ENCODE measurements around the gene PPARD. TPM values are rescaled to one million over a fixed set of nuclear protein-coding genes. Genes with fewer than 3 reads are reported as not detected.
"Not testable (repeated sequence)": the region's sequence is repeated elsewhere in the genome, so short reads cannot be mapped to it uniquely, and the experiment has no call there.

Gene PPARD
- total RNA-seq, 1 donor from 2014 or later = 27.0 TPM

- Mint-ChIP-seq H3K36me3 (ENCODE audit: low read depth) (peaks cover 2% of the 10 kb centered on the region), H3K9me3 (ENCODE audit: low read depth) (peaks cover 7% of the 10 kb centered on the region), H3K4me1 (ENCODE audit: low read depth) (peaks cover 24% of the 10 kb centered on the region), H3K4me3 (ENCODE audit: unreplicated experiment) (no peak overlapping the region), H3K27ac (ENCODE audit: unreplicated experiment) (no peak overlapping the region), H3K27me3 (ENCODE audit: low read depth) (no peaks in the 10 kb centered on the region)
- TF ChIP-seq, protein P1, sequence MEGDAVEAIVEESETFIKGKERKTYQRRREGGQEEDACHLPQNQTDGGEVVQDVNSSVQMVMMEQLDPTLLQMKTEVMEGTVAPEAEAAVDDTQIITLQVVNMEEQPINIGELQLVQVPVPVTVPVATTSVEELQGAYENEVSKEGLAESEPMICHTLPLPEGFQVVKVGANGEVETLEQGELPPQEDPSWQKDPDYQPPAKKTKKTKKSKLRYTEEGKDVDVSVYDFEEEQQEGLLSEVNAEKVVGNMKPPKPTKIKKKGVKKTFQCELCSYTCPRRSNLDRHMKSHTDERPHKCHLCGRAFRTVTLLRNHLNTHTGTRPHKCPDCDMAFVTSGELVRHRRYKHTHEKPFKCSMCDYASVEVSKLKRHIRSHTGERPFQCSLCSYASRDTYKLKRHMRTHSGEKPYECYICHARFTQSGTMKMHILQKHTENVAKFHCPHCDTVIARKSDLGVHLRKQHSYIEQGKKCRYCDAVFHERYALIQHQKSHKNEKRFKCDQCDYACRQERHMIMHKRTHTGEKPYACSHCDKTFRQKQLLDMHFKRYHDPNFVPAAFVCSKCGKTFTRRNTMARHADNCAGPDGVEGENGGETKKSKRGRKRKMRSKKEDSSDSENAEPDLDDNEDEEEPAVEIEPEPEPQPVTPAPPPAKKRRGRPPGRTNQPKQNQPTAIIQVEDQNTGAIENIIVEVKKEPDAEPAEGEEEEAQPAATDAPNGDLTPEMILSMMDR (IDR thresholded peaks at IDR 0.05) = no peak
- no peak for DNase-seq (ENCODE audit: low spot score)
Observed at GRCh38 chr6:35432291-35432690, 89.9 kb downstream of the PPARD start.

GRCh38 chr6:35432702-35433101 lies 90.3 kb downstream of the PPARD start:
- H3K27ac Mint-ChIP-seq (ENCODE audit: unreplicated experiment); H3K4me3 Mint-ChIP-seq (ENCODE audit: unreplicated experiment); H3K9me3 Mint-ChIP-seq (ENCODE audit: low read depth); H3K36me3 Mint-ChIP-seq (ENCODE audit: low read depth); H3K27me3 Mint-ChIP-seq (ENCODE audit: low read depth); DNase-seq (ENCODE audit: low spot score): not testable (repeated sequence)
- peaks cover 20% of the 10 kb centered on the region for H3K4me1 Mint-ChIP-seq (ENCODE audit: low read depth)

DNA sequence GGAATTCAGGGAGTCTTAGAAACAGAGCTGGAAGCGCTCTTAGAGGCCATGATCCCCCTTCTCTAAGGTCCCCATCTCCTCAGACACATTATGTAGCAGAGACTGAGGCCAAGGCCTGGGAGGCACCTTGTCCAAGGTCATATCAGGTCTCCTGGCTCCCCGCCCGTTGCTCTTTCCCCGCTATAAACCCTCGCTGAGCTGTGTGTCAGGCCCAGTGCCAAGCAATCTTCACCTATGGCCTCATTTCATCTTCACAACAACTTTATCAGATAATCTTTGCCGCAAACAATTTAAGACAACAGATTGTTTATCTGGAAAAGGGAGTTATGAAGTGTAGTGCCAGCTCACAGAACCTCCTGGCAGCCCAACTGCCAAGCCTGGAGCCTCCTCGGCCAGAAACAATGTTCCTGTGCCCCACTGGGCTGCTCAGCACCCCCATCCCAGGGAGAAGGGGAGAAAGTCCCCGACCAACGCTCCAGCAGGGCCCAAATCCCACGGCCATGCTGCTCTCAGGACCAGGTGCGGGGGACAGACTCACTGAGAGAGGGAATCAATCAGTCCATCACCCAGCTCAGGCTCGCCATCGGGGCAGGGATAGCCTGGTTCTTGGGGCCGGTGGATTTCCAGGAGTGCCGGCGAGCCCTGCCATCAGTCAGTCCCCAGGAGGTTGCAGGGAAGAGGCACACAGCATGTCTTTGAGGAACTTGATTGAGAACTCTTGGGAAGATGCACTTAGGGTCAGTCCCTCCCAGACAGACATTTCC lies 92.9 kb downstream of the PPARD start:
- Mint-ChIP-seq H3K36me3 (ENCODE audit: low read depth) (no peaks in the 10 kb centered on the region), H3K27ac (ENCODE audit: unreplicated experiment) (no peak overlapping the region), H3K9me3 (ENCODE audit: low read depth) (no peaks in the 10 kb centered on the region), H3K4me1 (ENCODE audit: low read depth) (no peaks in the 10 kb centered on the region), H3K4me3 (ENCODE audit: unreplicated experiment) (no peak overlapping the region), H3K27me3 (ENCODE audit: low read depth) (no peaks in the 10 kb centered on the region)
- no peak for DNase-seq (ENCODE audit: low spot score)
- TF ChIP-seq, protein P1 (IDR thresholded peaks at IDR 0.05) = no peak

- Mint-ChIP-seq H3K4me1 (ENCODE audit: low read depth) (no peaks in the 10 kb centered on the region), H3K27ac (ENCODE audit: unreplicated experiment) (no peak overlapping the region), H3K36me3 (ENCODE audit: low read depth) (no peaks in the 10 kb centered on the region), H3K9me3 (ENCODE audit: low read depth) (no peaks in the 10 kb centered on the region), H3K27me3 (ENCODE audit: low read depth) (no peaks in the 10 kb centered on the region), H3K4me3 (ENCODE audit: unreplicated experiment) (no peak overlapping the region)
- no peak for DNase-seq (ENCODE audit: low spot score)
- TF ChIP-seq, protein P1 (IDR thresholded peaks at IDR 0.05) = no peak
Observed at GRCh38 chr6:35436071-35436857, 93.9 kb downstream of the PPARD start.

GRCh38 chr6:35438378-35439065 lies 96.2 kb downstream of the PPARD start:
- H3K4me1 Mint-ChIP-seq (ENCODE audit: low read depth); H3K36me3 Mint-ChIP-seq (ENCODE audit: low read depth); DNase-seq (ENCODE audit: low spot score); H3K4me3 Mint-ChIP-seq (ENCODE audit: unreplicated experiment); H3K27me3 Mint-ChIP-seq (ENCODE audit: low read depth); H3K27ac Mint-ChIP-seq (ENCODE audit: unreplicated experiment); H3K9me3 Mint-ChIP-seq (ENCODE audit: low read depth): not testable (repeated sequence)

DNA sequence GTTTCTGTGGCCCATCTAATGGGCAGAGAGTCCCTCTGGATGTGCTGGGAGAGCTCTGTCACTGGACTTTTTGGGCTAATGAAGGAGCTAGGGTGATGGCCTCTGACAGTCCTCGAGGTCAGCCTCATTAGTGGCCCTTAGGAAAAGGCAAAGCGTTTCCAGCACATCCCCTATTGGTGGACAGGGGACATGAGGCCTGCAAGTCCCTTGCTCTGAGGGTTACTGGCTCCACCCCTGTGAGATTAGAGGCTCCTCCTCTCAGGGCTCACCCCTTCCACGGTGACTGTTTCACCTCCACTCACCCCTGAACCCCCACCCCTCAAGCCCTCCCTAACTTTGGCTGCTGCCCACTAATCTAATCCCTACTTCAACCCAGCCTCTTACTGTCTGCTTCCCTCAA lies 97.0 kb downstream of the PPARD start:
- no peak for DNase-seq (ENCODE audit: low spot score)
- Mint-ChIP-seq H3K27ac (ENCODE audit: unreplicated experiment) (no peak overlapping the region), H3K4me1 (ENCODE audit: low read depth) (no peaks in the 10 kb centered on the region), H3K36me3 (ENCODE audit: low read depth) (no peaks in the 10 kb centered on the region), H3K27me3 (ENCODE audit: low read depth) (no peaks in the 10 kb centered on the region), H3K4me3 (ENCODE audit: unreplicated experiment) (no peak overlapping the region), H3K9me3 (ENCODE audit: low read depth) (no peaks in the 10 kb centered on the region)
- TF ChIP-seq, protein P1 (IDR thresholded peaks at IDR 0.05) = no peak

All from chondrocyte (in vitro differentiated cells).